Neuronal stem cell (in vitro differentiated cells): ENCODE measurements around the gene AGPAT2.

Experiments
- DNase-seq: peaks from one replicate; pipeline ENCODE4 v3.0.0-alpha.2; 2013; ENCODE audit warnings: low spot score
- H2AFZ ChIP-seq: one replicate; pipeline ENCODE4 v1.6.1; 2013; ENCODE audit warnings: mild to moderate bottlenecking, low read length, inconsistent platforms
- H2AK5ac ChIP-seq: 2 replicates; pipeline ENCODE4 v1.6.1; 2013; ENCODE audit warnings: low read depth, mild to moderate bottlenecking, inconsistent platforms, low read length, moderate library complexity, mixed read lengths
- H2BK120ac ChIP-seq: 2 replicates; pipeline ENCODE4 v1.6.1; 2013; ENCODE audit warnings: low read depth, mild to moderate bottlenecking, inconsistent platforms, low read length, moderate library complexity, mixed read lengths
- H2BK12ac ChIP-seq: one replicate; pipeline ENCODE4 v1.6.1; 2013; ENCODE audit warnings: low read length, inconsistent platforms
- H2BK15ac ChIP-seq: 2 replicates; pipeline ENCODE4 v1.6.1; 2013; ENCODE audit warnings: mild to moderate bottlenecking, low read length, inconsistent platforms, mixed read lengths
- H2BK5ac ChIP-seq: one replicate; pipeline ENCODE4 v1.6.1; 2013; ENCODE audit warnings: inconsistent platforms, mild to moderate bottlenecking, low read length, moderate library complexity
- H3K14ac ChIP-seq: one replicate; pipeline ENCODE4 v1.6.1; 2013; ENCODE audit warnings: low read length, inconsistent platforms
- H3K18ac ChIP-seq: 2 replicates; pipeline ENCODE4 v1.6.1; 2013; ENCODE audit warnings: low read length, inconsistent platforms
- H3K23ac ChIP-seq: 2 replicates; pipeline ENCODE4 v1.6.1; 2013; ENCODE audit warnings: low read depth, mild to moderate bottlenecking, mixed read lengths, low read length, inconsistent platforms; ENCODE audit not compliant: poor library complexity
- H3K27ac ChIP-seq: replicated peaks from 3 replicates; pipeline ENCODE4 v1.5.1; 2013; ENCODE audit warnings: low read length, inconsistent platforms
- H3K27me3 ChIP-seq, 3 experiments: 2 replicates each; pipeline ENCODE4 v1.6.1; 2013; ENCODE audit warnings: low read length in 3 of 3, mild to moderate bottlenecking in 2 of 3, inconsistent platforms in 1 of 3, low read depth in 1 of 3, mixed read lengths in 1 of 3, moderate library complexity in 1 of 3; ENCODE audit not compliant: control insufficient read depth in 3 of 3, insufficient read depth in 3 of 3
- H3K36me3 ChIP-seq, 2 donors: replicated peaks in 1 of 2; 2 replicates each; pipeline ENCODE4 v1.6.1; 2013; ENCODE audit warnings: low read length in 2 of 2; ENCODE audit not compliant: control insufficient read depth in 2 of 2, insufficient read depth in 2 of 2
- H3K4ac ChIP-seq: 2 replicates; pipeline ENCODE4 v1.6.1; 2013; ENCODE audit warnings: inconsistent platforms, mild to moderate bottlenecking, low read length, moderate library complexity
- H3K4me1 ChIP-seq, 2 donors: 1 replicate in 1 of 2; 2 replicates in 1 of 2; pipeline ENCODE4 v1.6.1; 2013; ENCODE audit warnings: low read length in 2 of 2, low read depth in 1 of 2; ENCODE audit not compliant: control insufficient read depth in 2 of 2, insufficient read depth in 1 of 2
- H3K4me2 ChIP-seq: one replicate; pipeline ENCODE4 v1.6.1; 2013; ENCODE audit warnings: mild to moderate bottlenecking, low read length, inconsistent platforms; ENCODE audit not compliant: insufficient read depth, poor library complexity, severe bottlenecking
- H3K4me3 ChIP-seq, 2 donors: 2 replicates each; pipeline ENCODE4 v1.5.1; 2013; ENCODE audit warnings: low read length in 2 of 2, mild to moderate bottlenecking in 2 of 2, inconsistent platforms in 1 of 2, moderate library complexity in 1 of 2
- H3K79me1 ChIP-seq: one replicate; pipeline ENCODE4 v1.6.1; 2013; ENCODE audit warnings: low read depth, mild to moderate bottlenecking, inconsistent platforms, low read length, moderate library complexity
- H3K9ac ChIP-seq: one replicate; pipeline ENCODE4 v1.6.1; 2013; ENCODE audit warnings: mild to moderate bottlenecking, low read depth, low read length, inconsistent platforms; ENCODE audit not compliant: poor library complexity
- H3K9me3 ChIP-seq, 2 donors: replicated peaks in 1 of 2; 2 replicates each; pipeline versions ENCODE3 to v1.6.1; 2013; ENCODE audit warnings: low read length in 2 of 2, mild to moderate bottlenecking in 2 of 2, inconsistent platforms in 1 of 2, low read depth in 1 of 2, mixed read lengths in 1 of 2, moderate library complexity in 1 of 2; ENCODE audit not compliant: control insufficient read depth in 2 of 2, insufficient read depth in 1 of 2
- H4K8ac ChIP-seq: one replicate; pipeline ENCODE4 v1.6.1; 2013; ENCODE audit warnings: low read depth, mild to moderate bottlenecking, inconsistent platforms, low read length, moderate library complexity
- H4K91ac ChIP-seq: one replicate; pipeline ENCODE4 v1.6.1; 2013; ENCODE audit warnings: low read length, low read depth, mild to moderate bottlenecking, inconsistent platforms; ENCODE audit not compliant: poor library complexity
- WGBS, 2 donors: extraction: QIAGEN DNeasy Blood & Tissue Kit; methylation state at CpG; one replicate each; pipeline ENCODE4 v1.1.7; 2013; ENCODE audit warnings: missing lambda C conversion rate in 2 of 2, mixed read lengths in 1 of 2; ENCODE audit not compliant: insufficient read length in 2 of 2, insufficient replicate concordance in 1 of 2; ENCODE audit errors: extremely low coverage in 2 of 2; 5-methylcytosine and 5-hydroxymethylcytosine counted together

The AGPAT2 gene

DNA sequence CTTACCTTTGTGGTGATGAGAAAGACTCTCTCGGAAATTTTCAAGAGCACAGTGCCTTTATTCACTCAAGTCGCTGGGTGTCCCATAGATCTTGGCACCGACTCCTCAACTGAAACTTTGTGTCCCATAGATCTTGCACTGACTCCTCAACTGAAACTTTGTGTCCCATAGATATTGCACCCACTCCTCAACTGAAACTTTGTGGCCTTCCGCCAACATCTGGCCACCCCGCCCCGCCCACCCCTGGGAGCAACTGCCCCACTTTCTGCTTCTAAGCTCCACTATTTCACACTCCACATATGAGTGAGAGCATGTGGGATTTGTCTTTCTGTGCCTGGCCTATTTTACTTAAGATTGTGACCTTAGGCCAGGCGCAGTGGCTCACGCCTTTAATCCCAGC, 37.2 kb downstream of the AGPAT2 start:
- no peak for DNase-seq
- Histone ChIP-seq H3K27ac (no peak overlapping the region), H3K9me3 (peaks cover 0 to 2% of the 10 kb centered on the region in 2 donors), H3K4ac (no peak overlapping the region), H3K9ac (no peak overlapping the region), H3K36me3 (no peaks in the 10 kb centered on the region), H2AK5ac (no peak overlapping the region), H3K27me3 (no peaks in the 10 kb centered on the region), H2BK120ac (no peak overlapping the region), H4K91ac (no peak overlapping the region), H3K4me3 (no peak overlapping the region), H3K4me2 (no peak overlapping the region), H2BK15ac (no peak overlapping the region), H4K8ac (no peak overlapping the region), H2BK12ac (no peak overlapping the region), H3K18ac (no peak overlapping the region), H3K4me1 (peaks cover 9 to 23% of the 10 kb centered on the region in 2 donors), H2AFZ (no peak overlapping the region), H3K23ac (no peak overlapping the region), H3K14ac (no peak overlapping the region), H3K79me1 (peaks cover 2% of the 10 kb centered on the region), H2BK5ac (no peak overlapping the region)
- no CpG with 5 or more reads among the region's 8 CpGs for WGBS, 2 donors

DNA sequence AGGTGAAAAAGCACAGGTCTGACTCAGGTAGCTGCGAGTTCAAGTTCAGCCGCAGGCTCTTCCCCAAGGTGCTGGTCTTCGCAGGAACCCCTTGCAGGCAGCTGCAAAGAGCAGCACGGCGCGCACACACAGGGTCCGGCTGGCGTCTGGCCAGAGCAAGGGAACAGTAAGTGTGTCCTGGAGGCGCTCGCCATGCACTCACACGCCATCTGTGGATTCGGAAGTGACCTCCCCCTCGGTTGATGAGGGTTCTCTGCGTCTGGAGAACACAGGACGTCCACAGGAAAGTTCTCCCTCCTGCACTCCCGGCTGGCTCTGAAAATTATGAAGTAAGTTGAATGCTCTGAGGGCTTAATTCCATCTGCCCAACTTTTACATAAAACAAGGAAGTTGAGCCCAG, 38.5 kb downstream of the AGPAT2 start:
- Histone ChIP-seq H3K4me1 (peaks cover 17 to 32% of the 10 kb centered on the region in 2 donors), H3K9me3 (peaks cover 0 to 2% of the 10 kb centered on the region in 2 donors), H3K27ac (no peak overlapping the region), H3K14ac (no peak overlapping the region), H3K9ac (no peak overlapping the region), H3K4ac (no peak overlapping the region), H4K91ac (no peak overlapping the region), H3K18ac (peak overlapping the region; percentile 5), H3K4me3 (no peak overlapping the region), H2AFZ (peak overlapping the region; percentile 5), H3K79me1 (peaks cover 2% of the 10 kb centered on the region), H2AK5ac (no peak overlapping the region), H2BK12ac (no peak overlapping the region), H2BK120ac (no peak overlapping the region), H3K27me3 (no peaks in the 10 kb centered on the region), H3K36me3 (no peaks in the 10 kb centered on the region), H3K23ac (no peak overlapping the region), H4K8ac (no peak overlapping the region), H2BK5ac (no peak overlapping the region), H2BK15ac (no peak overlapping the region), H3K4me2 (no peak overlapping the region)
- DNase-seq: no peak
- WGBS, 2 donors: no CpG with 5 or more reads among the region's 16 CpGs

DNA sequence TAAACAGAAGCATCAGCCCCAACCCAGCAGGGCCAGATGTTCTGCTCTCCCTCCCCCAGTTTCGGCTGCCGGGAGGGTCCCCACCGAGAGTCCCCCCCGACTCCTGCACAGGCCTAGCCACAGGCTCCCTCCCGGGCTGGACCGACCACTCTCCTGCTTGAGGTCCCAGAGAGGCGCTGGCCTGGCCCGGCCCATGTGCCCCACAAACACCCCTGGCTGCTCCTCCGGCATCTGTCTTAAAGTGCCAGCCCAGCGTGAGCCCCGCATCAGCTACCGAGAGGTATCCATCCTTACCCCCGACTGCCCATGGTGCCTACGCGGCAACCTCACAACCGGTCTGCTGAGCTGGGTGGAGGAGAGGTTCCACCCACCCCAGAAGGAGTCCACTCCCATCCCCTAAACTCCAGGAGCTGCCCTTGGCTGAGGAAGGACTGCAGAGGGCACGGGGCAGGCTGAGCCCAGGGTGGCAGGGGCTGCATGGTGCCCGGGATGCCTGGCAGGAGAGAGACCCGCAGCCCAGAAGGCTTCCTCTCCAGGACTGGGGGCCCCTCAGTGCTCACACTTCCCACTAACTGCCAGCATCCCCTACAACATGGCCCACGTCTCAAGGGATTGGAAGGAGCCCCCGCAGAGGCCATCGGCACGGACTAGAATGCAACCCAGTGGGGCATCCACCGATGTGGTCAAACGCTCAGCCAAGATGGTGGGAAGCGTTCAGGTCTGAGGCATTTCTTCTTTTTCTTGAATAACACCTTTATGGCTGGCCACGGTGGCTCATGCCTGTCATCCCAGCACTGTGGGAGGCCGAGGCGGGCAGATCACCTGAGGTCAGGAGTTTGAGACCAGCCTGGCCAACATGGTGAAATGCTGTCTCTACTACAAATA, 40.2 kb downstream of the AGPAT2 start:
- H3K9me3 ChIP-seq: peaks cover 0 to 2% of the 10 kb centered on the region in 2 donors
- H3K14ac ChIP-seq: peak overlapping the region; percentile 84
- peak overlapping the region; percentile 99 for H2AFZ ChIP-seq
- peak overlapping the region; percentile 87 for H2AK5ac ChIP-seq
- H4K8ac ChIP-seq: peak overlapping the region; percentile 17
- H2BK5ac ChIP-seq: peak overlapping the region; percentile 83
- peak overlapping the region; percentile 100 for H2BK15ac ChIP-seq
- H2BK12ac ChIP-seq: peak overlapping the region; percentile 75
- H3K27ac ChIP-seq: no peak overlapping the region
- H3K4me1 ChIP-seq: peaks cover 17 to 32% of the 10 kb centered on the region in 2 donors
- peaks cover 2% of the 10 kb centered on the region for H3K79me1 ChIP-seq
- peak overlapping the region; percentile 90 for H3K18ac ChIP-seq
- no peak for DNase-seq
- no CpG with 5 or more reads among the region's 29 CpGs for WGBS, 2 donors
- H3K23ac ChIP-seq: peak overlapping the region; percentile 83
- H2BK120ac ChIP-seq: peak overlapping the region; percentile 73
- no peaks in the 10 kb centered on the region for H3K36me3 ChIP-seq
- H3K4ac ChIP-seq: peak overlapping the region; percentile 98
- peak overlapping the region; percentile 64 for H4K91ac ChIP-seq
- no peaks in the 10 kb centered on the region for H3K27me3 ChIP-seq
- H3K4me2 ChIP-seq: no peak overlapping the region
- H3K4me3 ChIP-seq: no peak overlapping the region
- H3K9ac ChIP-seq: peak overlapping the region; percentile 1
